IPS-20b (cell line): ENCODE results near the gene LARGE2.
A peak's percentile ranks its signal among the peaks of the same experiment; 100 is the strongest.

Experiments
- H3K27ac ChIP-seq: one replicate; pipeline ENCODE4 v1.5.1; 2013; ENCODE audit warnings: low read length
- H3K27me3 ChIP-seq: 2 replicates; pipeline ENCODE4 v1.6.1; 2013; ENCODE audit warnings: mild to moderate bottlenecking, low read length, inconsistent platforms; ENCODE audit not compliant: insufficient read depth
- H3K36me3 ChIP-seq: 2 replicates; pipeline ENCODE4 v1.6.1; 2013; ENCODE audit warnings: low read depth, mild to moderate bottlenecking, inconsistent platforms, low read length, moderate library complexity; ENCODE audit not compliant: insufficient read depth
- H3K4me1 ChIP-seq: 2 replicates; pipeline ENCODE4 v1.6.1; 2013; ENCODE audit warnings: mild to moderate bottlenecking, control low read depth, inconsistent platforms, low read length, moderate library complexity; ENCODE audit not compliant: insufficient read depth
- H3K4me3 ChIP-seq: 2 replicates; pipeline ENCODE4 v1.5.1; 2013; ENCODE audit warnings: mild to moderate bottlenecking, low read length, inconsistent platforms
- H3K9ac ChIP-seq: 2 replicates; pipeline ENCODE4 v1.6.1; 2013; ENCODE audit warnings: low read depth, mild to moderate bottlenecking, inconsistent platforms, low read length, moderate library complexity
- H3K9me3 ChIP-seq: 2 replicates; pipeline ENCODE4 v1.6.1; 2013; ENCODE audit warnings: mild to moderate bottlenecking, low read depth, low read length, inconsistent platforms; ENCODE audit not compliant: insufficient read depth

The LARGE2 gene

GRCh38 chr11:45922425-45923082 is at the start of gene LARGE2:
Gene LARGE2 (plus strand): TSS chr11:45922656. CDS start chr11:45922883, 227 bp downstream.
- H3K36me3 ChIP-seq, result peaks cover 33% of the 10 kb centered on the region
- peak within 1 kb of the TSS; percentile 67 for H3K27ac ChIP-seq
- peaks cover 24% of the 10 kb centered on the region for H3K27me3 ChIP-seq
- H3K4me1 ChIP-seq, result peaks cover 18% of the 10 kb centered on the region; the same call in 1 of the 2 replicates
- peak within 1 kb of the TSS; percentile 87 for H3K4me3 ChIP-seq
- H3K9me3 ChIP-seq, result no peaks in the 10 kb centered on the region
- H3K9ac ChIP-seq, result peak within 1 kb of the TSS; percentile 79

GRCh38 chr11:45876401-45876800 is 46.1 kb upstream of the LARGE2 start:
- no peak overlapping the region for H3K27ac ChIP-seq
- H3K9me3 ChIP-seq, result no peaks in the 10 kb centered on the region
- no peak overlapping the region for H3K4me3 ChIP-seq
- H3K9ac ChIP-seq, result no peak overlapping the region
- H3K4me1 ChIP-seq, result peaks cover 15% of the 10 kb centered on the region; the same call in 1 of the 2 replicates
- H3K36me3 ChIP-seq, result peaks cover 25% of the 10 kb centered on the region; the same call in 1 of the 2 replicates
- H3K27me3 ChIP-seq, result no peaks in the 10 kb centered on the region

GRCh38 chr11:45877221-45877620 is 45.2 kb upstream of the LARGE2 start:
- Histone ChIP-seq H3K9me3 (no peaks in the 10 kb centered on the region), H3K27ac (no peak overlapping the region), H3K4me3 (no peak overlapping the region), H3K4me1 (peaks cover 15% of the 10 kb centered on the region; the same call in 1 of the 2 replicates), H3K36me3 (peaks cover 28% of the 10 kb centered on the region; the same call in 1 of the 2 replicates), H3K27me3 (no peaks in the 10 kb centered on the region), H3K9ac (no peak overlapping the region)

- H3K27ac ChIP-seq, result no peak overlapping the region
- no peak overlapping the region for H3K4me3 ChIP-seq
- H3K9me3 ChIP-seq, result no peaks in the 10 kb centered on the region
- H3K4me1 ChIP-seq, result peaks cover 15% of the 10 kb centered on the region; the same call in 1 of the 2 replicates
- H3K36me3 ChIP-seq, result peaks cover 28% of the 10 kb centered on the region; the same call in 1 of the 2 replicates
- H3K27me3 ChIP-seq, result no peaks in the 10 kb centered on the region
- H3K9ac ChIP-seq, result no peak overlapping the region
These were observed 44.6 kb upstream of the LARGE2 start for GRCh38 chr11:45877845-45878244.

GRCh38 chr11:45879803-45880686 is 42.4 kb upstream of the LARGE2 start:
- no peak overlapping the region for H3K9ac ChIP-seq
- no peak overlapping the region for H3K4me3 ChIP-seq
- no peaks in the 10 kb centered on the region for H3K9me3 ChIP-seq
- peaks cover 15% of the 10 kb centered on the region; the same call in 1 of the 2 replicates for H3K4me1 ChIP-seq
- H3K27ac ChIP-seq, result no peak overlapping the region
- H3K36me3 ChIP-seq, result peaks cover 21% of the 10 kb centered on the region; the same call in 1 of the 2 replicates
- no peaks in the 10 kb centered on the region; the same call in 1 of the 2 replicates for H3K27me3 ChIP-seq

GRCh38 chr11:45880772-45881570 is 41.5 kb upstream of the LARGE2 start:
- Histone ChIP-seq H3K36me3 (peaks cover 21% of the 10 kb centered on the region; the same call in 1 of the 2 replicates), H3K9ac (no peak overlapping the region), H3K27me3 (peaks cover 1% of the 10 kb centered on the region; the same call in 1 of the 2 replicates), H3K4me3 (no peak overlapping the region), H3K4me1 (peaks cover 10% of the 10 kb centered on the region; the same call in 1 of the 2 replicates), H3K27ac (no peak overlapping the region), H3K9me3 (no peaks in the 10 kb centered on the region)

- Histone ChIP-seq H3K9ac (no peak overlapping the region), H3K36me3 (peaks cover 21% of the 10 kb centered on the region; the same call in 1 of the 2 replicates), H3K27me3 (peaks cover 10% of the 10 kb centered on the region), H3K4me3 (no peak overlapping the region), H3K4me1 (peaks cover 2% of the 10 kb centered on the region; the same call in 1 of the 2 replicates), H3K9me3 (no peaks in the 10 kb centered on the region), H3K27ac (no peak overlapping the region)
These were observed 40.6 kb upstream of the LARGE2 start for GRCh38 chr11:45881708-45882368.

GRCh38 chr11:45884596-45885185 is 37.8 kb upstream of the LARGE2 start:
- no peak overlapping the region for H3K27ac ChIP-seq
- H3K9ac ChIP-seq, result no peak overlapping the region
- H3K9me3 ChIP-seq, result no peaks in the 10 kb centered on the region
- H3K4me1 ChIP-seq, result no peaks in the 10 kb centered on the region; the same call in 1 of the 2 replicates
- H3K36me3 ChIP-seq, result peaks cover 15% of the 10 kb centered on the region; the same call in 1 of the 2 replicates
- peaks cover 11% of the 10 kb centered on the region for H3K27me3 ChIP-seq
- peak overlapping the region; percentile 54; the same call in 1 of the 2 replicates for H3K4me3 ChIP-seq

GRCh38 chr11:45885274-45885920 is 37.1 kb upstream of the LARGE2 start, which contains the start of gene MAPK8IP1:
Gene MAPK8IP1 (plus strand): TSS chr11:45885651. CDS start chr11:45885821, 170 bp downstream.
- Histone ChIP-seq H3K4me3 (peak within 1 kb of the TSS; percentile 70), H3K9me3 (no peaks in the 10 kb centered on the region), H3K27me3 (peaks cover 11% of the 10 kb centered on the region), H3K27ac (no peak within 1 kb of the TSS), H3K9ac (peak within 1 kb of the TSS; percentile 20; the same call in 1 of the 2 replicates), H3K4me1 (no peaks in the 10 kb centered on the region; the same call in 1 of the 2 replicates), H3K36me3 (peaks cover 15% of the 10 kb centered on the region; the same call in 1 of the 2 replicates)
